IPS-15b (cell line): ENCODE measurements around the gene DPYSL3.

Experiments used
- H3K27me3 ChIP-seq: one replicate; pipeline ENCODE4 v1.6.1; 2013; ENCODE audit warnings: low read length; ENCODE audit not compliant: control insufficient read depth, insufficient read depth
- H3K36me3 ChIP-seq: one replicate; pipeline ENCODE4 v1.6.1; 2013; ENCODE audit warnings: low read length; ENCODE audit not compliant: control insufficient read depth, insufficient read depth
- H3K4me1 ChIP-seq: one replicate; pipeline ENCODE4 v1.6.1; 2013; ENCODE audit warnings: mild to moderate bottlenecking, low read length; ENCODE audit not compliant: control insufficient read depth, insufficient read depth
- H3K4me3 ChIP-seq: one replicate; pipeline ENCODE4 v1.5.1; 2013; ENCODE audit warnings: low read depth, low read length
- H3K9ac ChIP-seq: one replicate; pipeline ENCODE4 v1.6.1; 2013; ENCODE audit warnings: low read depth, mild to moderate bottlenecking, low read length
- H3K9me3 ChIP-seq: one replicate; pipeline ENCODE4 v1.6.1; 2013; ENCODE audit warnings: mild to moderate bottlenecking, low read length; ENCODE audit not compliant: control insufficient read depth, insufficient read depth

The DPYSL3 gene

DNA sequence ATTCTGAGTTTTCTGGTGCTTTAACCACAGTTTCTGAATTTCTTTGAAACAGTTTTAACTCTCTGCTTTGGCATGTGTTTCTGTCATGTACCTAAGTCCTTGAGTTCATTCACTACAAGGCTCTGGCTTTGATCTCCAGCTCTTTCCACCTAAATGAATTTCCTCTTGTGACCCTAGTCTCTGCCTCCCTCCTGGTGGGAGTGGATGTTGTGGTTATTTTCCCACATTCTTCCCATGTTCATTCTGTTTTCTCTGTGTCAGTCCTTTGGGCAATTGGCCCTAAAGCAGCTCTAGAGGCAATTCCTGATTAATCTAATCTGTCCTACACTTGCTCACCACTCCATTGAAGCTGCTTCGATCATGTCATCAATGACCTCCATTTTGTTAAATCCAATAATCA, 28.4 kb upstream of the DPYSL3 start:
- Histone ChIP-seq H3K27me3 (no peaks in the 10 kb centered on the region), H3K4me3 (no peak overlapping the region), H3K36me3 (no peaks in the 10 kb centered on the region), H3K9ac (no peak overlapping the region), H3K4me1 (no peaks in the 10 kb centered on the region), H3K9me3 (no peaks in the 10 kb centered on the region)

DNA sequence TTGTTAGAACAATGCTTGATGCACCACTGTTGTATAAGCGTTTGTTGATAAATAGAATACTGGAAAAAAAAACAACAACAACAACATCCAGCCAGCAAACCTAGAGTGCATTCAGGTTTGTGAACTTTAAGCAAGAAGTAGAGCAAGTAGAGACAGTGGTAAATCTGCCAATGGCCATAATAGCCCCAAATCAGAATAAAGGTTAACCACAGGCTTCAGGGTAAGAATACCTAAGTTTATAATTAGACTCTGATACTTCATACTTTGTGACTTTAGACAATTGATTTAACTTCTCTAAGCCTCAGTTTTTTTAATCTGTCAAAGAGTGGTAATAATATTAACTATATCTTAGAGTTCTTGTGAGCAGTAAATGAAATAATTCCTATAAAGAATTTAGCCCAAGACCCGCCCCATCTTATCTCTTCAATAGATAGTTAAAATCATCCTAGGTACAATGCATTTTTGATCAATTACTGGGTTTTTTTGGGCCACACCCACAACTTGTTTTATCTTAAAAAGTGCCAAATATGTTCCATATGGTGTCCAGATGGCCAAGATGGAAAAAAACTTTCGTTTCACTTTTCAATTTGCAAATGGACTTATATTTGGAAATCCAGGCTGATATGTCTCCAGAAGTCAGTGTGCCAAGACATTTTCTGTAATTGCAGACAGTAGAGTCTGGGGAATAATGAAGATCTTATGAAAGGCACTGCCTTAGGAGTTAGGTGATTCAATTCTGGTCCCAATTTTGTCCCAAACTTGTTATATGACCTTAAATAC, 24.5 kb upstream of the DPYSL3 start:
- H3K27me3 ChIP-seq = no peaks in the 10 kb centered on the region
- no peaks in the 10 kb centered on the region for H3K9me3 ChIP-seq
- no peaks in the 10 kb centered on the region for H3K36me3 ChIP-seq
- H3K4me3 ChIP-seq = no peak overlapping the region
- H3K9ac ChIP-seq = no peak overlapping the region
- no peaks in the 10 kb centered on the region for H3K4me1 ChIP-seq

DNA sequence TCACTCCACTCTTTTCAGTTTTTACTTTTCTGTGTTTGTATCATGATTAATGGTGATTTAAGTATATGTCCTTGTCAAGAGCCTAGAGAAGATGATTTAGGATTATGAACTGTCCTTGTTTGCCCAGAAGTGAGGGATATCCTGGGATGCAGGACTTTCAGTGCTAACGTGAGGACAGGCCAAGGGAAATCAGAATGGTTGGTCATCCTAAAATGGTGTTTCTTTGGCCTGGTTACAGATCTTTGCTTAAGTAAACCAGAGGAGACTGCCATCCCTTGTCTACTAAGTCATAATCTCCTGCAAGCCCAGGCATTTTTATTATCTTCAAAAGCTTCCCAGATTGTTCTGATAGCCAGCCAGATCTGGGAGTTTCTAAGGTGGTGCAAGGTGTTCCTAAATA, 22.3 kb upstream of the DPYSL3 start:
- Histone ChIP-seq H3K36me3 (no peaks in the 10 kb centered on the region), H3K4me3 (no peak overlapping the region), H3K9ac (no peak overlapping the region), H3K27me3 (no peaks in the 10 kb centered on the region), H3K4me1 (no peaks in the 10 kb centered on the region), H3K9me3 (no peaks in the 10 kb centered on the region)

DNA sequence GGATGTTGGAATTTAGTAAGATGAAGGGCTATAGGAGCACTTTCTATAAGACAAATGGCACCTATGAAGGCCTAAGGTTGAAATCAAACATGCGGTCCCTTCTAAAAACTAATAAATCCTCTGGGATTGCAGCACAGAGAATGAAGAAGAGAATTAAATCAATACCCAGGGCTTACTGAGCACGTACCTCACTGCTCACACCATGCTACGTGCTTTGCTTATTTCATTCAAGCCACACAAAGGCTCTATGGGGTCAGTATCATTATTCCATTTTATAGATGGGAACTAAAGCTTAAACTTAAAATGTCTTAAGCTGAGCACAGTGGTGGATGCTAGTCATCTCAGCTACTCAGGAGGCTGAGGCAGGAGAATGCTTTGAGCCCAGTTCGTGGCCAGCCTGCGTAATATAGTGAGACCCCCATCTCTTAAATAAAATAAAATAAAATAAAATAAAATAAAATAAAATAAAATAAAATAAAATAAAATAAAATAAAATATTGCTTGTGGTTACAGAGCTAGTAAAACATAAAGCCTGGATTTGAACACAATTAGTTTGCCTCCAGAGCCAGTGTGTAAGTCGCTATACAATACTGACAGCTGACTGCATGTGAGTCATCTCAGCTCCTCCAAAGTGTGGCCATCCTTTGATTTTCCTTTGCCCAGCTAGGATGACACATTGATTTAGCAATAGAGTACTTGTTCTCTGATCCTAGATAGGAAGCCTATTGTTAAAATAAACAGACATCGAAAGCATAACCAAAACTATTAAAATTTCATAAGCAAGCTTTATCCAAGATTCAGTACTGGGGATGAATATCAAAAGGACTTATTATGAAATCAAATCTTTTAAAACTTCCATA, 20.9 kb upstream of the DPYSL3 start:
- Histone ChIP-seq H3K9me3 (no peaks in the 10 kb centered on the region), H3K36me3 (no peaks in the 10 kb centered on the region), H3K27me3 (no peaks in the 10 kb centered on the region), H3K4me3 (no peak overlapping the region), H3K9ac (no peak overlapping the region), H3K4me1 (no peaks in the 10 kb centered on the region)

DNA sequence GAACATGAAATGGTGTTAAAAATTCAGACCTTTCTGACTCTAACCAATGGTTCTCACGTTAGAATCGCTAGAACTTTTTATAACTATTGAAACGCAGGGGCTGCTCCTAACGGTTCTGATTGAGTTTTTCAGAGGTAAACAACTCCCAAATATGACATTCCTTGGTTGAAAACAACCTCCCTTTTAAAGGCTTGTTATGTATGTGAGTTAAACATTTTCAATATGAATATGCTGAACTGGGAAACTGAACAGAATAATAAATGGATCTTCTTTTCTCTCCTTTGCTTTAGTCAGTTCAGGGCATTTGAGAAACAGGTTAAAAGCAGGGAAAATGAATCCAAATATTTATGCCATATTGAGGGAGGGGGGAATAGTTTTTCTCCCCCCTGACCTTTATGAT, 13.2 kb upstream of the DPYSL3 start:
- no peaks in the 10 kb centered on the region for H3K9me3 ChIP-seq

DNA sequence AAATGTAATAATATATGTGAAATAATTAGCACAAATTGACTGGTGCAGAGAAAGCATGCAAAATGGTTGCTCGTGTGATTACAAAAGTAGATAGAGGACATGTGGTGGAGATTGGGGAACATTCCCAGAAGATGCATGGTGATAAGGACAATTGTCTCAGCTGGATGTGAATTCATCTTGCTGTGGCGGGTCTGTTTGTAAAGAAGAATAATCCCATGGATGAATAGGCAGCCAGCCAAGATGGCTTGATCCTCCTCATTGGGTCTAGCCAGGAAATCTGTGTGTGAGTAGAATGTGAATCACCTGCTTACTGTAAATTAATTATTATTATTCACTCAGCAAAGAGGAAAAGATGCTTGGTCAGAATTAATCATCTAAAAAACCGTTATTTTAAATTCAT, 12.6 kb upstream of the DPYSL3 start:
- H3K4me1 ChIP-seq = no peaks in the 10 kb centered on the region
- H3K27me3 ChIP-seq = no peaks in the 10 kb centered on the region
- no peak overlapping the region for H3K9ac ChIP-seq
- no peak overlapping the region for H3K4me3 ChIP-seq
- H3K36me3 ChIP-seq = no peaks in the 10 kb centered on the region
- H3K9me3 ChIP-seq = no peaks in the 10 kb centered on the region

More for the DNA sequence above, 13.2 kb upstream of the DPYSL3 start:
- Histone ChIP-seq H3K4me3 (no peak overlapping the region), H3K36me3 (no peaks in the 10 kb centered on the region), H3K9ac (no peak overlapping the region), H3K4me1 (no peaks in the 10 kb centered on the region), H3K27me3 (no peaks in the 10 kb centered on the region)

DNA sequence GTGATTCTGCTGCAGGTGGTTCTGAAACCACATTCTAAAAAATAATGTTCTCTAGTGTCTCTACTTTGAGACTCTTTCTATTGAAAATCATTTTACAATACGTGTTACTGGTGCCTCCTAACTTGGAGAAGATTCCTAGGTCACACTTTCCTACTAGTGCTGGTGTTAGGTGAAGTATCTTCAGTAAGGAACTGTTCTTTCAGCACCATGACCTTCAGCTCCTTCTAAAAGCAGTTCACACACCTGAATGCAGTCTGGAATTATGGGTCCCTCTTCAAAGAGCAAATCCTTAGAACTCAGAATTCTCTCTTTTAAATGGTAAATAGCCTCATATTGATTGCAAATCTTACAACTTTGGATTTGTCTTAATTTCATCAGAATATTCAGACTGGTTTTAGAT, 10.6 kb upstream of the DPYSL3 start:
- no peak overlapping the region for H3K9ac ChIP-seq
- H3K4me3 ChIP-seq = no peak overlapping the region
- H3K4me1 ChIP-seq = no peaks in the 10 kb centered on the region
- H3K36me3 ChIP-seq = no peaks in the 10 kb centered on the region
- no peaks in the 10 kb centered on the region for H3K27me3 ChIP-seq
- H3K9me3 ChIP-seq = no peaks in the 10 kb centered on the region

DNA sequence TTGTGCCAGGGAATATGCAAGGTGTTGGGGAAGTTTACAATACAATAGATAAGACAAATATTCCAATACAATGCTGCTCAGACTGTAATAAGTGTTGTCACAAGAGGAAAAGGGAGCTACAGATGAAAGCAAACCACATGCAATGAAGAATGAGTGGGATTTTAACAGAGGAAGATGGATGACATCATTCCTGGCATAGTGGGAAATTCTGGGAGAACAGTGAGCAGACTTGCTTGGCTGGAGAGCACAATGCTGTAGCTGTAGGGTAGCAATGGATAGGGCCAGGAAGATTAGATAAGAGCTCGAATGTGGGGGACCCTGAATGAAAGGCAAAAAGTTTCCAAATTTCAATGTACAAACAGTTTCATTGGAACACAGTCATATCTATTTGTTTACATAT, 9.5 kb upstream of the DPYSL3 start:
- no peak overlapping the region for H3K9ac ChIP-seq
- no peaks in the 10 kb centered on the region for H3K27me3 ChIP-seq
- H3K9me3 ChIP-seq = no peaks in the 10 kb centered on the region
- no peaks in the 10 kb centered on the region for H3K4me1 ChIP-seq
- H3K36me3 ChIP-seq = no peaks in the 10 kb centered on the region
- H3K4me3 ChIP-seq = no peak overlapping the region

DNA sequence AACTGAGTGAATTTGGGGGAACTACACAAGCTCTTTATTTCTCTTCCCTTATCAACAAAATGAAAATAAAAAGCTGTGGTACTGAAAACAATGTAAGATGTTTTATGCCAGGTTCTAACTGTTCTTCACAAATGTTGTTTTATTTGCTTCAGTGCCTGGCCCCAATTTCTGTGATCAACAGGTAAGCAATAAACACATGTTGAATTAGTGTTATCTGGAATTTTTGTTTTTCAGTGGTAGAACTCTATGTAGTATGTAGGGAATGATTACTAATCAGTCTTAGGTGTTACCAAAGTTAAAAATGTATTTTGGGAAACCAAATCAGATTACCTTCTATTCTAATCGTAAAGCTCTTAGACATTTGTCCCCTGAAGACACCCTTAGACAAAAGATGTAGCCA, 7.5 kb upstream of the DPYSL3 start:
- H3K27me3 ChIP-seq = no peaks in the 10 kb centered on the region
- no peaks in the 10 kb centered on the region for H3K4me1 ChIP-seq
- no peaks in the 10 kb centered on the region for H3K36me3 ChIP-seq
- no peak overlapping the region for H3K4me3 ChIP-seq
- H3K9me3 ChIP-seq = no peaks in the 10 kb centered on the region
- no peak overlapping the region for H3K9ac ChIP-seq

DNA sequence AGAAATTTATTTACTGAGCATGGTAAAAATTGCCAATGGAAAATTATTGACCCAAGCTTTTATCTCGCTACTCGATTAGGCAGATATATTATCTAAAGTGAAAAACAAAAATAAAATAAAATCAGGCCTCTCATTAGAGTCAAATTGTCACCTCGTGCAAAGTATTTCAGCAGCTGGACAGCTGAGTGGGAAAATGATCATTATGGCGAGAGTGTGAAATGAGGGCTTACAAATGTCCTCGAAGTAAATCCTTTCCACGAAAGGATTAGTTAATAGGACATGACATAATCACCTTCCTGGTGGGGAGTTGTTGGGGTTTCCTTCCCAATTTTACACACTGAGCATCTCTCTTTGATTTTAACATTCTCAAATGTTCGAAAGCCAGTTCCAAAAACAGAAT, 5.4 kb upstream of the DPYSL3 start:
- Histone ChIP-seq H3K9ac (no peak overlapping the region), H3K27me3 (peaks cover 14% of the 10 kb centered on the region), H3K9me3 (no peaks in the 10 kb centered on the region), H3K4me3 (no peak overlapping the region), H3K4me1 (peaks cover 2% of the 10 kb centered on the region), H3K36me3 (no peaks in the 10 kb centered on the region)

DNA sequence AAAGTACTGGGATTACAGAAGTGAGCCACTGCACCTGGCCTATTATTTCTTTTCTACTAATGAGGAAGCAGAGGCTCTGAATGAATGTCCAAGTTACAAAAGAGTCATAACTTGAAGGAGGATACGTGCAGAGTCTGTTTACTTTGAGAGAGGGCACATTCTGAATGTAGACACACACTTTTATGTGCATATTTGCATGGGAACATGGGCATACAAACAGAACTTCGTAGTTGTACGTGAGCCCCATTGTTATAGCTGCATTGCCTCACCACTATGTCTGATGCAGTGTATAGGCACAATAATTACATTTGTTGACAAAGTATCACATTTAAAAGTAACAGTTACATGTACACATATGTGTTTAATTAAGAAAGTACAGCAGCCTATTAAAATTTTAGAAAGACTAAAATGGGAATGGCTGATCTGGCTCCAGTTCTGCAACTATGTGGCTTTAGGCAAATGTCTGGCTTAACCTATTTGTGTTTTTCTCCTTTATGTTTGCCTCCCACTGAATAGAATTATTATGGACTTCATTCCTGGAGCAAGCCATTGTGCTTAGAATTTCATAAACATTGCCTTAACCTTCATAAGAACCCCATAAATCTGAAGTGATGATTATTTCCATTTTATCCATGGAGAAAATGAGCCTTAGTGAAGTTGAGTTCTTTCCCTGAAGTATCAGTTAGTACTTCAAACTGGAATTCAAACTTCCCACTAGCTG, 3.0 kb upstream of the DPYSL3 start:
- H3K27me3 ChIP-seq = peaks cover 16% of the 10 kb centered on the region
- peaks cover 11% of the 10 kb centered on the region for H3K4me1 ChIP-seq
- no peaks in the 10 kb centered on the region for H3K9me3 ChIP-seq
- H3K36me3 ChIP-seq = no peaks in the 10 kb centered on the region
- H3K4me3 ChIP-seq = no peak overlapping the region
- H3K9ac ChIP-seq = no peak overlapping the region
